PFSK-1 (cell line): ENCODE measurements around the gene ZNF628.

Source experiments
- FOXP2 ChIP-seq: optimal IDR thresholded peaks from 2 replicates; pipeline ENCODE3; 2011; ENCODE audit warnings: borderline replicate concordance, control low read depth, inconsistent platforms; ENCODE audit not compliant: insufficient read depth; ENCODE audit errors: extremely low read length, extremely low read depth
- POLR2AphosphoS5 ChIP-seq: IDR thresholded peaks from 2 replicates; pipeline ENCODE4 v1.6.1; 2012; ENCODE audit warnings: low read depth, mild to moderate bottlenecking, control low read depth, low read length, moderate library complexity
- SIN3A ChIP-seq: IDR thresholded peaks from 2 replicates; pipeline ENCODE4 v1.6.1; 2012; ENCODE audit warnings: mild to moderate bottlenecking, low read length, moderate library complexity, borderline replicate concordance; ENCODE audit not compliant: insufficient read depth
- TAF1 ChIP-seq: IDR thresholded peaks from 2 replicates; pipeline ENCODE4 v1.6.1; 2012; ENCODE audit warnings: low read length, control low read depth, borderline replicate concordance; ENCODE audit not compliant: insufficient read depth
- TF ChIP-seq, protein P1 (sequence below), 2 experiments: IDR thresholded peaks; 2 replicates each; pipeline versions ENCODE4 v1.6.1 to v1.8.0; 2011 to 2012; ENCODE audit warnings: low read depth in 2 of 2, low read length in 2 of 2, control low read depth in 1 of 2, inconsistent platforms in 1 of 2, mild to moderate bottlenecking in 1 of 2, moderate library complexity in 1 of 2; ENCODE audit not compliant: insufficient read depth in 1 of 2

The ZNF628 gene

GRCh38 chr19:55488986-55489710, 12.7 kb downstream of the ZNF628 start:
- TF ChIP-seq SIN3A (no peak), FOXP2 (no peak), POLR2AphosphoS5 (no peak), TAF1 (no peak)
- TF ChIP-seq, protein P1, sequence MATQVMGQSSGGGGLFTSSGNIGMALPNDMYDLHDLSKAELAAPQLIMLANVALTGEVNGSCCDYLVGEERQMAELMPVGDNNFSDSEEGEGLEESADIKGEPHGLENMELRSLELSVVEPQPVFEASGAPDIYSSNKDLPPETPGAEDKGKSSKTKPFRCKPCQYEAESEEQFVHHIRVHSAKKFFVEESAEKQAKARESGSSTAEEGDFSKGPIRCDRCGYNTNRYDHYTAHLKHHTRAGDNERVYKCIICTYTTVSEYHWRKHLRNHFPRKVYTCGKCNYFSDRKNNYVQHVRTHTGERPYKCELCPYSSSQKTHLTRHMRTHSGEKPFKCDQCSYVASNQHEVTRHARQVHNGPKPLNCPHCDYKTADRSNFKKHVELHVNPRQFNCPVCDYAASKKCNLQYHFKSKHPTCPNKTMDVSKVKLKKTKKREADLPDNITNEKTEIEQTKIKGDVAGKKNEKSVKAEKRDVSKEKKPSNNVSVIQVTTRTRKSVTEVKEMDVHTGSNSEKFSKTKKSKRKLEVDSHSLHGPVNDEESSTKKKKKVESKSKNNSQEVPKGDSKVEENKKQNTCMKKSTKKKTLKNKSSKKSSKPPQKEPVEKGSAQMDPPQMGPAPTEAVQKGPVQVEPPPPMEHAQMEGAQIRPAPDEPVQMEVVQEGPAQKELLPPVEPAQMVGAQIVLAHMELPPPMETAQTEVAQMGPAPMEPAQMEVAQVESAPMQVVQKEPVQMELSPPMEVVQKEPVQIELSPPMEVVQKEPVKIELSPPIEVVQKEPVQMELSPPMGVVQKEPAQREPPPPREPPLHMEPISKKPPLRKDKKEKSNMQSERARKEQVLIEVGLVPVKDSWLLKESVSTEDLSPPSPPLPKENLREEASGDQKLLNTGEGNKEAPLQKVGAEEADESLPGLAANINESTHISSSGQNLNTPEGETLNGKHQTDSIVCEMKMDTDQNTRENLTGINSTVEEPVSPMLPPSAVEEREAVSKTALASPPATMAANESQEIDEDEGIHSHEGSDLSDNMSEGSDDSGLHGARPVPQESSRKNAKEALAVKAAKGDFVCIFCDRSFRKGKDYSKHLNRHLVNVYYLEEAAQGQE (IDR thresholded peaks at IDR 0.05; ENCODE audit: insufficient read depth in 1 of 2, low read depth in 2 of 2, low read length in 2 of 2): no peak

DNA sequence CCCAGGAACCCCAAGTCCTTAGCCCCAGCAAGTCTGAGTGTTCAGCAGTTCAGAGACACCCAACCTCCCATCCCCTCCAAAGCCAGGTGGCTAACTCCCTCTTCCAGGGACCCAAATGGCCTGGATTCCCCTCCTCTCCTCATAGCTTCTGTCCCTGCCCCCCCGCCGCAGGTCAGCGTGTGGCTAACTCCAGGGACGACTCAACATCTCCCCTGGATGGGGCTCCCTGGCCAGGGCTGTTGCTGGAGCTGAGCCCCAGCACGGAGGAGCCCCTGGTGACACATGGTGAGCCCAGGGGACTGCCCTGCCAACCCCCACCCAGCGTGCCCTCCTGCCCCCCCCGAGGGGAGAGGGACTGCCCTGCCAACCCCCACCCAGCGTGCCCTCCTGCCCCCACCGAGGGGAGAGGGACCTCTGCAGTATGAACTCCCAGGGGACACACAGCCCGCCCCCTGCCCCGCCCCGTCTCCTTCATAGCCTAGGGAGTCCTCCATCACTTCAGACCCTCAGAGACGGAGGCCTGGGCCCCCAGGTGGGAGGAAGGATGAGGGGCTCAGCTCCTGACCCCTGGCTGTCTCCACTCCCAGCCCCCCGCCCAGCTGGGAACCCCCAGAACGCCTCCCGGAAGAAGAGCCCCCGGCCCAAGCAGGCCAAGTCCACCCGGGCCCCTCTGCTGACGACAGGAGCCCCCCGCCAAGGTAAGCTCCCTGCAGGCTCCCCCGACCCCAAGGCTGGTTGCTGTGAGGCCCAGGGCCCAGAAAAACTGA, 13.5 kb downstream of the ZNF628 start:
- TF ChIP-seq TAF1: no peak
- TF ChIP-seq, protein P1 (IDR thresholded peaks at IDR 0.05; ENCODE audit: insufficient read depth in 1 of 2, low read depth in 2 of 2, low read length in 2 of 2): no peak
- TF ChIP-seq SIN3A: no peak
- TF ChIP-seq POLR2AphosphoS5: no peak
- TF ChIP-seq FOXP2: no peak

GRCh38 chr19:55490478-55491432, 14.3 kb downstream of the ZNF628 start:
- TF ChIP-seq, protein P1 (IDR thresholded peaks at IDR 0.05; ENCODE audit: insufficient read depth in 1 of 2, low read depth in 2 of 2, low read length in 2 of 2): no peak
- TF ChIP-seq FOXP2 (no peak), POLR2AphosphoS5 (no peak), SIN3A (no peak), TAF1 (no peak)

GRCh38 chr19:55491546-55492360, 15.3 kb downstream of the ZNF628 start:
- no peak for TF ChIP-seq SIN3A

DNA sequence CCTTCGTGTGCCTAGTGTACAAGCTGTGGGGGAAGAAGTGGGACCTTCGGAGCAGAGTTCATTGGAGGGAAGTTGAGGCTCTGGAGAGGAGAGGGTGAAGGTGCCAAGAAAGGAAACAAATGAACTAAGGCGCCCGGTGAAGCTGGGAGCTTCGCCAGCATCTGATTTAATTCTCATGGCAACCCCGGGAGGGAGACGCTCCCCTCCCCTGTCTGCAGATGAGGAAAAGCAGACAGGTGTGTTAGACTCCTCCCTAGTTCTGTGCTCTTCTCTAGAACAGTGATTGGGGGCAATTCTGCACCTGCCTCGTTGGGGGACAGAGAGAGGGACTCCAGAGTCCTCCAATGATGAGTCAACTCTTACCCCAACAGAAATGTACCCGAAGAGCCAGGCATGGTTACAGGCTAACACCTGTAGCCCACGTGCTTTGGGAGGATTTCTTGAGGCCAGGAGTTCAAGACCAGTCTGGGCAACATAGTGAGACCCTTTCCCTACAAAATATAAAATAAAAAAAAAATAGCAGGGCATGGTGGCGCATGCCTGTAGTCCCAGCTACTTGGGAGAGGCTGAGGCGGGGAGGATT, 16.0 kb downstream of the ZNF628 start:
- no peak for TF ChIP-seq TAF1
- no peak for TF ChIP-seq SIN3A
- no peak for TF ChIP-seq POLR2AphosphoS5
- TF ChIP-seq, protein P1 (IDR thresholded peaks at IDR 0.05; ENCODE audit: insufficient read depth in 1 of 2, low read depth in 2 of 2, low read length in 2 of 2): no peak
- TF ChIP-seq FOXP2: no peak
